GM12874 (cell line): Measurements from ENCODE around the gene SKA3.

Source experiments
- TF ChIP-seq, protein P1 (sequence below): IDR thresholded peaks from 2 replicates; pipeline ENCODE4 v1.5.1; 2011; ENCODE audit warnings: low read depth, mild to moderate bottlenecking, control low read depth, low read length, moderate library complexity; ENCODE audit not compliant: insufficient read depth

The SKA3 gene

GRCh38 chr13:21176215-21176981 lies at the start of gene SKA3, which contains the start of gene MRPL57:
SKA3 (minus strand) TSS chr13:21176552; CDS start chr13:21176477, 75 bp downstream.
MRPL57 (plus strand) TSS chr13:21176658; CDS start chr13:21176917, 259 bp downstream.
- TF ChIP-seq, protein P1, sequence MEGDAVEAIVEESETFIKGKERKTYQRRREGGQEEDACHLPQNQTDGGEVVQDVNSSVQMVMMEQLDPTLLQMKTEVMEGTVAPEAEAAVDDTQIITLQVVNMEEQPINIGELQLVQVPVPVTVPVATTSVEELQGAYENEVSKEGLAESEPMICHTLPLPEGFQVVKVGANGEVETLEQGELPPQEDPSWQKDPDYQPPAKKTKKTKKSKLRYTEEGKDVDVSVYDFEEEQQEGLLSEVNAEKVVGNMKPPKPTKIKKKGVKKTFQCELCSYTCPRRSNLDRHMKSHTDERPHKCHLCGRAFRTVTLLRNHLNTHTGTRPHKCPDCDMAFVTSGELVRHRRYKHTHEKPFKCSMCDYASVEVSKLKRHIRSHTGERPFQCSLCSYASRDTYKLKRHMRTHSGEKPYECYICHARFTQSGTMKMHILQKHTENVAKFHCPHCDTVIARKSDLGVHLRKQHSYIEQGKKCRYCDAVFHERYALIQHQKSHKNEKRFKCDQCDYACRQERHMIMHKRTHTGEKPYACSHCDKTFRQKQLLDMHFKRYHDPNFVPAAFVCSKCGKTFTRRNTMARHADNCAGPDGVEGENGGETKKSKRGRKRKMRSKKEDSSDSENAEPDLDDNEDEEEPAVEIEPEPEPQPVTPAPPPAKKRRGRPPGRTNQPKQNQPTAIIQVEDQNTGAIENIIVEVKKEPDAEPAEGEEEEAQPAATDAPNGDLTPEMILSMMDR, result 0 out of 2 replicates have a peak, but pooled peaks have one; percentile 6

- TF ChIP-seq, protein P1, result no peak
These were observed 48.7 kb upstream of the SKA3 start for GRCh38 chr13:21225082-21225481.

- TF ChIP-seq, protein P1, result no peak
These were observed 44.9 kb upstream of the SKA3 start for GRCh38 chr13:21221268-21221667.

DNA sequence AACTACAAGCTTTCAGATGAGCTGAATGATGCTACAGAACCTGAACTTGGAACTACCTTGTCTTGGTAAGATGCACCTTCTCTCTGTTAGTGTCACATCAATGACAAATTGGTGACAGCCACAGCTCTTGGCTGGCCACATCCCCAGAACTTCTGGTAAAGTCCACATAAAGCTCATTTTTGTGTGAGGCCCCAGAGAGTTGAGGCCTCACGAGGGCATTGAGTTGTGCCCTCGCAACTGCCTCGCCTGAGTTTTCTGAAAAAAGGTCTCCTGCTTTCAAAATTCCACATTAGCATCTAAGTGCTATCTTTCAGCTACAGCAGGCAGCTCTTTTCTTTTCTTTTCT lies 42.7 kb upstream of the SKA3 start:
- TF ChIP-seq, protein P1, result no peak

GRCh38 chr13:21218351-21219035 lies 42.1 kb upstream of the SKA3 start:
- TF ChIP-seq, protein P1, result no peak

DNA sequence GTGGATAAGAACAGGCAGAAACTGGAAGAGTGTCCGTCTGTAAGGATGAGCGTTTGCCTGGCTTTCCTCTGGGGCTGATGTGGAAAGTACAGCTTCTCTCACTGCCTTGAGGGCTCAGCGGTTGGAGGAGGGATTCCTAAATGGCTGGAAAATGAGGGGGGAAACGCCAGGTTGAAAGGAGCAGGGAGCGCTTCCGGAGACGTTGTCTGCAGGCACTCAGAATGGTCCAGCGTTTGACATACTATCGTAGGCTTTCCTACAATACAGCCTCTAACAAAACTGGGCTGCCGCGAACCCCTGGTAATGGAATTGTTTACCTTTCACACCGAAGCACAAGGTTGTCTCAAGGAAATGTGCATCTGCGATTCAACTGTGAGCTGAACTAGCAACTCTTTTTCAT lies 40.0 kb upstream of the SKA3 start:
- TF ChIP-seq, protein P1, result no peak

GRCh38 chr13:21212138-21212775 lies 35.9 kb upstream of the SKA3 start:
- TF ChIP-seq, protein P1, result no peak
